ENCODE measurements around the gene CCM2L.

CCM2L gene

DNA sequence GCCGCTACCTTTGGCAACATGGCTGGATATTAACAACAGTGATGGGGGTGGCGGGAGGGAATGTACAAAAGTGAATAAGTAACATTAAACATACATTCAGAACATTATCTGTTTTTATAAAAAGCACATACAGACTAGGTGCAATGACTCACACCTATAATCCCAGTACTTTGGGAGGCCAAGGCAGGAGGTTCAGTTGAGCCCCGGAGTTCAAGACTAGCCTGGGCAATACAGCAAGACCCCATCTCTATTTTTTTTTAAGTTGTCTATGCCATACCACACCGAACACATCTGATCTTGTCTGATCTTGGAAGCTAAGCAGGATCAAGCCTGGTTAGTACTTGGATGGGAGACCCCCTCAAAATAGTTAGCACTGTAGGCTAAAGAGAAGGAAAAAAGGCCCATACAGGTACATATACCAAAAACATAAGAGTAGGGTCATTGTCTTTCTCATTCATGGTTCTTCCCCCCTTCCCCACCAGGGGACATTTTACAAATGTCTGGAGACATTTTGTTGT lies 40.1 kb downstream of the CCM2L start:
- Histone ChIP-seq H3K4me1 (ENCODE audit: control insufficient read depth in 1 of 2, insufficient read depth in 1 of 2, low read depth in 1 of 2, low read length in 1 of 2) (peaks cover 51% of the 10 kb centered on the region in 2 experiments), H3K27ac (peak overlapping the region; percentile 100), H3K27me3 (no peaks in the 10 kb centered on the region), H3K4me3 (ENCODE audit: low read depth in 1 of 2, low read length in 1 of 2) (peak overlapping the region; percentile 99), H3K36me3 (peaks cover 17% of the 10 kb centered on the region), H3K9me3 (no peaks in the 10 kb centered on the region)
- TF ChIP-seq CTCF (IDR thresholded peaks at IDR 0.05), result peak; percentile 5

DNA sequence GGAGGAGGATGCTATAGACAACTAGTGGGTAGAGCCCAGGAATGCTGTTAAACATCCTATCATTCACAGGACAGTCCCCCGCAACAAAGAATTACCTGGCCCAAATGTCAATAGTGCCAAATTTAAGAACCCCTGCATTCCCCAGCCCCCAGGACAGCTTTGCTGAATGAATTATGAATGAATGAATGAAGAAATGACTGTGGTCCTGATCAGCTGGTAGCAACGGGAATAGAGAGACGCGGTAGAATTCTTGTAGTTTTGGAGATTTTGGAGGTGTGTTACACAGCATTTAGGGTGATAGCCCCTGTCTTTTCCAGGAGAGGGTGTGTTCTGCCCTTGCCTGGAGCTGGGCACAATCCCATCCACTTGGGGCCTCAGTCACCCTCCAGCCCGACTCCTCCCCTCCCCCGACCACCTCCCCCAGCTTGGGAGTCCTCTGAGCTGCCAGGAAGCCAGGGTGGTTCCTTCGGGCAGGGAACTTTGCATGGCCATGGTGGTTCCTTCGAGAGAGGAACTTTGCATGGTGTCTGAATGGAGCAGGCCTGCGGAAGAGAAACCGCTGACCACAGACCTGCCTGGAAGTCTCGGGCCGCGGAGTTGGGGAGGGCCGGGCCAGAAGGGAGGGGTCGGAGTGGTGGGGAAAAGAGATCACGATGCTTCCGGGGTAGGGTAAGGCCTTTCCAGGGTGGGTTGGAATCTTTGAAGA lies 40.8 kb downstream of the CCM2L start:
- H3K4me3 ChIP-seq (ENCODE audit: low read depth in 1 of 2, low read length in 1 of 2), result peak overlapping the region; percentile 99
- no peaks in the 10 kb centered on the region for H3K27me3 ChIP-seq
- peaks cover 53 to 54% of the 10 kb centered on the region in 2 experiments for H3K4me1 ChIP-seq (ENCODE audit: control insufficient read depth in 1 of 2, insufficient read depth in 1 of 2, low read depth in 1 of 2, low read length in 1 of 2)

GRCh38 chr20:32051720-32052089 lies 41.5 kb downstream of the CCM2L start:
- TF ChIP-seq CTCF (IDR thresholded peaks at IDR 0.05), result no peak
- H3K4me3 ChIP-seq (ENCODE audit: low read depth in 1 of 2, low read length in 1 of 2), result peak overlapping the region; percentile 99
- H3K27ac ChIP-seq, result peak overlapping the region; percentile 100
- H3K27me3 ChIP-seq, result no peaks in the 10 kb centered on the region
- H3K36me3 ChIP-seq, result peaks cover 31% of the 10 kb centered on the region
- H3K4me1 ChIP-seq (ENCODE audit: control insufficient read depth in 1 of 2, insufficient read depth in 1 of 2, low read depth in 1 of 2, low read length in 1 of 2), result peaks cover 60 to 61% of the 10 kb centered on the region in 2 experiments
- no peaks in the 10 kb centered on the region for H3K9me3 ChIP-seq

More for the DNA sequence above, 40.8 kb downstream of the CCM2L start:
- Histone ChIP-seq H3K9me3 (no peaks in the 10 kb centered on the region), H3K27ac (peak overlapping the region; percentile 100), H3K36me3 (peaks cover 24% of the 10 kb centered on the region)
- no peak for TF ChIP-seq CTCF (IDR thresholded peaks at IDR 0.05)

- Histone ChIP-seq H3K4me1 (ENCODE audit: control insufficient read depth in 1 of 2, insufficient read depth in 1 of 2, low read depth in 1 of 2, low read length in 1 of 2) (peaks cover 65 to 66% of the 10 kb centered on the region in 2 experiments), H3K9me3 (no peaks in the 10 kb centered on the region), H3K27me3 (no peaks in the 10 kb centered on the region), H3K4me3 (ENCODE audit: low read depth in 1 of 2, low read length in 1 of 2) (peak within 1 kb of the TSS; percentile 99), H3K36me3 (peaks cover 36% of the 10 kb centered on the region), H3K27ac (peak within 1 kb of the TSS; percentile 100)
- no peak for TF ChIP-seq CTCF (IDR thresholded peaks at IDR 0.05)
Observed at GRCh38 chr20:32052090-32052777, 42.0 kb downstream of the CCM2L start, which contains the start of gene HCK. HCK (plus strand) TSS chr20:32052242.

- Histone ChIP-seq H3K36me3 (peaks cover 42% of the 10 kb centered on the region), H3K27ac (peak overlapping the region; percentile 100), H3K27me3 (no peaks in the 10 kb centered on the region), H3K9me3 (no peaks in the 10 kb centered on the region), H3K4me1 (ENCODE audit: control insufficient read depth in 1 of 2, insufficient read depth in 1 of 2, low read depth in 1 of 2, low read length in 1 of 2) (peaks cover 71 to 73% of the 10 kb centered on the region in 2 experiments), H3K4me3 (ENCODE audit: low read depth in 1 of 2, low read length in 1 of 2) (peak overlapping the region; percentile 99)
- TF ChIP-seq CTCF (IDR thresholded peaks at IDR 0.05), result peak; percentile 36
Observed at GRCh38 chr20:32052778-32053362, 42.6 kb downstream of the CCM2L start.

Measured in neutrophil (primary cell).